ENCODE data around the gene C1QB. TPM values are rescaled to one million over a fixed set of nuclear protein-coding genes. Genes with fewer than 3 reads are reported as not detected.
"Not testable (repeated sequence)": the region's sequence is repeated elsewhere in the genome, so short reads cannot be mapped to it uniquely, and the experiment has no call there.

C1QB gene
- total RNA-seq, 1 experiment from 2014 or later: not detected

DNA sequence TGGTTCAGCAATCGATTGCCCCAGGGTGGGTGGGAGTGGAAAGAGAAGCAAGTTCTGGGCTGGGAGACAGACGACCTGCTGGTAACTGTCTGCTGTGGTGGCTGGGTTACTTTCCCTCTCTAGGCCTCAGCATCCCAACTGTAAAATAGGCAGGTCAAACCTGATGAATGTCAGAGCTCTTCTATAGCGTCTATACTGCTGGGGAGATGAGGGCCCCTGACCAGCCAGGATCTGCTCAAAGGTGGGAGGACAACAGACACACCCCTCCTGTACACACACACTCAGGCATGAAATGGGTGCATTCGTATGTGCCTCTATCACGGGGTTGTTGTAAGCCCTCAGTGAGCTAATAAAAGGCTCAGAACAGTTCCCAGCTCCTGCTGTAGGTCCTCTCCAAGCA, 44.9 kb downstream of the C1QB start:
- no peak for DNase-seq (ENCODE audit: low read depth)

DNA sequence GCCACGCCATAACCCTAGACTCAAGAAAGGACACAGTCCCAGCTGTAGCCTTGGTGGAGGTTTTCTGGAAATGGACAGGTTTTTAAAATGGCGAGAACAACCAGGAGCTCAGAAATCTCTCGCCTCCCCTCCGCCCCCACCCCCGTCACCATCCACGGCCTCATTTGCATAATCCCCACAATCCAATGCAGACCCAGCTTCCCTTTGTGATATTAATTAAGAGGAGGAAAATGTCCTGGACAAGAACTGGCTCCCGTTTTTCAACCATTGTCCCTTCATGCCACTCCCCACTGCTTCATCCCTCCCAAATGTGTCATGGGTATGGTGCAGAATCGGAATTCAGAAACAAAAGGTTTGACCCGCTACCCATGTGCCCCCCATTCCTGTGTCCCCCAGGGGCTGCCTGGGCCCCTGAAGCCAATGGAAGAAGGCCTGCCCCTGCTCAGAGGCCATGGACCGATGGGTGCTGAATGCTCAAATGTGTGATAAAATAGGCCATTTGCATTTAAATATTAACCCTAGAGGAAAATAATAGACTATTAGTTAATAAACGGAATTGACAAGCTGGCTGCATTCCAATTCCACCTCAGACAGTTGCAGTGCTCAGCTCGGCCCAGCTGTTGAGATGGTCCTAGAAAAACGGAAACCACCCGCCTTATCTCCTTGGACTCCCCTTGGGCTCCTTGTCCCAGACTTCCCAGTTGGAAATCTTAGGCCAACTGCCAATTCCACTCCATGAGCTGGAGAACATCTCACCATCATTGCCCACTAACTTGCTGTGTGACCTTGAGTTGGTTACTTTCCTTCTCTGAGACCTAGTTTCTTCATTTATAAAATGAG, 46.9 kb downstream of the C1QB start:
- no peak for DNase-seq (ENCODE audit: low read depth)

DNA sequence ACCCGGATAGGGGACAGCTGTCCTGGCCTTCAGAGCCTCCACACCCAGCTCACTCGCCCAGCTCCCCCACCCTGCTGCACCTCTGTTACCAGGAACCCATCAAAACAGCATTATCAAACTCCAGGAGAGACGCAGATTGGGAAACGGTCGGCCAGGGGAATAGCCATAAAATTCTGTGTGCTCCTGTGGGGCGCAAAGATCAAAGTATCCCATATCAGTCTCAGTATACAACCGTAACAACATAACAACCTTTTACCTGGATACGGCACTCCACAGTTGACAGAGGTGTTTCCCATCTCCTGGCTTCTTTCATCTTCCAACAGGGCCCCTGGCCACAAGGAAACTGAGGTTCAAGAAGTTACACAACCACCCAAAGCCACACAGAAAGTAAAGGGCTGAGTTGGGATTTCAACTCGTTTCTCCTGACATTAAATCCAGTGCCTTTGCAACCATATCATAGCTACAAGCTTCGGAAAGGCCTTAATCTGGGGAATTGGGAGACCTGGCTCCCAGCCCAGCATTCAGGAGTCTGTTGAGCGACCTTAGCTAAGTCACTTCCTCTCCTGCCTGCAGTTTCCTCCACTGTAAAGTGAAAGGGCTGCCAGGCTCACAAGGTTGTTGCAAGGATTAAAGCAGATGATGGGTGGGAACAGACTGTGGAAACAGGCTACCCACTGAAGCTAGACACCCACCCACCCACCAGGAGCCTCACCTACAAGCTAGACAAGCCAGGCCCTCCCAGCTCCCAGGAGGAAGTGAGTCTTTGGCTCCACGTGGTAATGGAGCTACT, 49.5 kb downstream of the C1QB start:
- DNase-seq (ENCODE audit: low read depth): no peak

DNA sequence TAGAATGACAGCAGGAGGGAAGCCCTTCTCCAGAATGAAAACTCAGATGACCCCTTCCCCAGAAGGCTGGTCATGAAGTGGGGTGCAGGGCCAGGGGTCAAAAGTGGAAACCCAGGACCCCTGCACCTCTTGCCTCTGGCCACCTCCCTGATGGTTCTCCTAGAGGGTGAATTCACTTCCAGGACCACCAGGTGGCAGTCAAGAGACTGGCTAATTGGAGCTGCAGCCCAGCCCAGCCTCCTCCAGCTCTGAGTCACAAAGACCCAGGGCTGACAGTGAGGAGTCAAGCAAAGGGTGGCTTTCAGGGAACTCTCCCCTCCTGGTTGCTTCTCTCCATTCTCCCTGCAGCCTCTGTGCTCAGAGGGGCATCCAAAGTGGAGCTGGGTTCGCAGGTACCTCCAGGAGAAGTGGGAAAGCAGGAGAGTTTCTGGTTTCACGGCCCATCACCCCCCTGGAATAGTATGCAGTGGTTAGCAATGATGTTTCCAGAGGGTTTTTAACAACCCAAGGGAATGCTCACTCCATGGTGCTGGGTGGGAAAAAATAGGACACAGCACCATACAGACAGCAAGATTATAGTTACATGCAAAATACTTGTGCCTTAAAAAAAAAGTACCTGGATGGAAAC, 51.5 kb downstream of the C1QB start:
- DNase-seq (ENCODE audit: low read depth): peak; percentile 86

DNA sequence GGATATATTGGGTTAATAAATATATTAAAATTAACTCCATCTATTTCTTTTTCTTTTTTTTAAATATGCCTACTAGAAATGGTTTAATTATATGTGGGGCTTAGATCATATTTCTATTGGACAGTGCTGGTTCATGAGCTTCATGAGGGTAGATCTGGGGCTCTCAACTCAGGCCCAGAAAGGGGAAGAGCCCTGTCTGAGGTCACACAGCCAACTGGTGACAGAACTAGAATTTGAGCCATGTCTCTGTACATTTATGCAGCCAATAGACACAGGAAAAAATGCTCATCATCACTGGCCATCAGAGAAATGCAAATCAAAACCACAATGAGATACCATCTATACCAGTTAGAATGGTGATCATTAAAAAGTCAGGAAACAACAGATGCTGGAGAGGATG, 52.5 kb downstream of the C1QB start:
- DNase-seq (ENCODE audit: low read depth): no peak

DNA sequence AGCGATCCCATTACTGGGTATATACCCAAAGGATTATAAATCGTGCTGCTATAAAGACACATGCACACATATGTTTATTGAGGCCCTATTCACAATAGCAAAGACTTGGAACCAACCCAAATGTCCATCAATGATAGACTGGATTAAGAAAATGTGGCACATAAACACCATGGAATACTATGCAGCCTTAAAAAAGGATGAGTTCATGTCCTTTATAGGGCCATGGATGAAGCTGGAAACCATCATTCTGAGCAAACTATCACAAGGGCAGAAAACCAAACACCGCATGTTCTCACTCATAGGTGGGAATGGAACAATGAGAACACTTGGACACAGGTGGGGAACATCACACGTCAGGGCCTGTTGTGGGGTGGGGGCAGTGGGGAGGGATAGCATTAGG, 53.1 kb downstream of the C1QB start:
- not testable (repeated sequence) for DNase-seq (ENCODE audit: low read depth)

DNA sequence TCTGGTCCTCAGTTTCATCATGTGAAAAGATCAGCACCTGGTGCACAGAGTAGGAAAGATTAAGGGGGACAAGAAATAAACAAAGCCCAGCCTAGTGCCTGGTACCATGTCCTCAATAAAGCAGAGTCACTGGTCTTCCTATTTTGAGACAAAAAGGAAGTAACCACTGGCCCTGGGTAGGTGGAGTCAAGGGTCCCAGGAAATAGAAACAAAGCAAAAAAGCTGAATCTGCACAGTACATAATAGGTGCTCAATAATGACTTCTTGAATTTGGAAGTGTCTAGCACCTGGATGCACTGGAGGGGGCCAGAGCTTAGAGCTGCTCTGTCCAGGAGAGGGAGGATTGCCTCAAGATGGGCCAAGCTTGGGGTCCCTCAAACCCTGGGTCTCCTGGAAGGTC, 55.7 kb downstream of the C1QB start:
- no peak for DNase-seq (ENCODE audit: low read depth)

DNA sequence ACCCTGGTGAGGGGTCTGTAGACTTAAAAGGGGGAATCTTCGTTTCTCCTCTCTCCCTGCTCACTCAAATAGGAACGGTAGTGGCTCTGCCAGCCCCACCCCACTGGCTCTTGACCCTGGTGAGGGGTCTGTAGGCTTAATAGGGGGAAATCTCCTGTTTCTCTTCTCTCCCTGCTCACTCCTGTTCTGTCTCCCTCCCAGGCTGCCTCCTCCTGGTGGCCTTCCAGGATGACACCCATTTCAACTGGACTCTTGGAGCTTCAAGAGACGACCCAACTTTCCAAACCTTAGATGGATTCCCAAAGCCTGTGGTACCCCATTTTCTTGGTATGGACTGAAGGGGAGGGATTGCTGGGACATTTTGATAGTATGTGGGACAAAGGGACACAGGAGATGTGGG, 56.2 kb downstream of the C1QB start:
- no peak for DNase-seq (ENCODE audit: low read depth)

DNA sequence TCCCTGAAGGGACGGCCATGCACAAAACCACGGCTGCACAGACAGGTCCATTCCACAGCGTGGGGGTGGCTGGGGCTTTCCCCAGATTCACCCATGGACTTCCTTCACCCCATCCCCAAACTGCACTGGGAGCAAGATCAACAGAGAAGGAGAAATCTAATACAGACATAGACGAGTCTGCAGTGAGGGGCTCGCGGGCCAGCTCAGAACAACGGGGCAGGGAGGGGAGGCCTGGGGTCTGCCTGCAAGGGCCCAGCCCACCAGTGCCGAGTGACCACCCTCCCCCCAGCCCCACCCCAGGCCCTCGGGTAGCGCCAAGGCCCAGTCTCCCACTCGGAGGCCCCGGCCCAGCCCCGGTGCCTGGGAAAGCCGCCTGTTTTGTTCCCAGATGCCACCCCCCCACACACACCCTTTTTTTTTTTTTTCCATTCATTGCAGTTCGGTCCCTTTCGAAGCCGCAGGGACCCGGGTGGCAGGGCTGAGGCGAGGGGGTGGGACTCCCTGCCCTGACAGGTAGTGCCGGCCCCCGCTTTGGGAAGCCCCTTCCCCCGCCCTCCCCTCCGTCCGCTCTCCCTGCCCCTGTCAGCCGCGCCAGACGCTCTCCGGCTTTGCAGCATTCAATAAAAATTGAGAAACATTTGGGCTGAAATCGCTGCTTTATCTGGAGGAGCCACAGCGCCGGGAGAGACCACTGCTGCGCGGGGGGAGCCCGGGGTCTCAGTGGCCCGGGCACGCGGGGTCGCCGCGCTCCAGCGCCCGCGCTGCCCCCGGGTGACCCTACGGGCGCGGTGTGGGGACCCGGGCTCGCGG, 57.1 kb downstream of the C1QB start:
- DNase-seq (ENCODE audit: low read depth): peak; percentile 57

DNA sequence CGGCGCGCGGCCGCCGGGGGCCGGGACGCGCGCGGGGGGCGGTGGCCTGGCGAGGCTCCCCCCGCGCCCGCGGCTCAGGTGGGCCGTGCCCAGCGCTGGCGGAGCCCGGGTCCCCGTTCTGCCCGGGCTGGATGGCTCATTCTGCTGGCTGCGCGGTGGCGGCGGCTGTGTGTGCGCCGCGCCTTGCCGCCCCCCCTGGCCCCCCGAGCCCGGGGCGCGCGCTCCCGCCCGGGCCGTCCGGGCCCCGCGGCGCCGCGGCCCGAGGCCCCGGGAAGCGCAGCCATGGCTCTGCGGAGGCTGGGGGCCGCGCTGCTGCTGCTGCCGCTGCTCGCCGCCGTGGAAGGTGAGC, 57.6 kb downstream of the C1QB start, which contains the start of gene EPHB2:
Gene EPHB2, plus strand, starts transcription at position 139 of the 349 bp plus-strand sequence. Its CDS starts 144 bp downstream, at position 283.
- DNase-seq (ENCODE audit: low read depth): peak; percentile 46

DNA sequence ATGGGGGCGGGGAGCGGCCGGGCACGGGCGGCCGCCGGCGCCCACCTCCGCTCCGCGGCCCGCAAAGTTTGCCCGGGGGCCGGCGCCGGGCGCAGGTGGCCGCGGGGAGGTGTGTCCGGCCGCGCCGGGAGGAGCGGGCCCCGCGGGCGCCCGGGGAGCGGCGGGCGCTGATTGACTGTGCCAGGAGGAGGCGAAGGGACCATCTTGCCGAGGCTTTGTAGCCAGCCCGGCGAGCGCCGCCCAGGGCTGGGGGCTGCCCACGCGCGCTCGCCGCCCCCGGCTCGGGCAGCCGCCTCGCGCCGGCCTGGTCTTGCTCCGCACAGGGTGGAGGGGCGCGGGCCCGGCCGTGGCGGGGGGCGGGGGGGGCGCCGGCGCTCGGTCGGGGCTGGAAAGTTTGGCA, 58.0 kb downstream of the C1QB start:
- DNase-seq (ENCODE audit: low read depth): no peak

Other genes starting within 250 kb of the C1QB start
- 4.1 and 11.8 TPM in 2 replicates for gene ZBTB40, start 201.4 kb upstream of the C1QB start, total RNA-seq (2014; rRNA removed; shearing (Covaris generic))
- gene EPHA8, start 89.7 kb upstream of the C1QB start, total RNA-seq (2014; rRNA removed; shearing (Covaris generic)): not detected in 2 replicates
- not detected in 2 replicates for gene C1QA, start 16.6 kb upstream of the C1QB start, total RNA-seq (2014; rRNA removed; shearing (Covaris generic))
- not detected in 2 replicates for gene C1QC, start 9.6 kb upstream of the C1QB start, total RNA-seq (2014; rRNA removed; shearing (Covaris generic))
- gene EPHB2, start 57.6 kb downstream of the C1QB start, total RNA-seq (2014; rRNA removed; shearing (Covaris generic)): 23.0 and 26.7 TPM in 2 replicates

All from M059J (cell line).